ENCODE data around the gene HDAC3.

DNA sequence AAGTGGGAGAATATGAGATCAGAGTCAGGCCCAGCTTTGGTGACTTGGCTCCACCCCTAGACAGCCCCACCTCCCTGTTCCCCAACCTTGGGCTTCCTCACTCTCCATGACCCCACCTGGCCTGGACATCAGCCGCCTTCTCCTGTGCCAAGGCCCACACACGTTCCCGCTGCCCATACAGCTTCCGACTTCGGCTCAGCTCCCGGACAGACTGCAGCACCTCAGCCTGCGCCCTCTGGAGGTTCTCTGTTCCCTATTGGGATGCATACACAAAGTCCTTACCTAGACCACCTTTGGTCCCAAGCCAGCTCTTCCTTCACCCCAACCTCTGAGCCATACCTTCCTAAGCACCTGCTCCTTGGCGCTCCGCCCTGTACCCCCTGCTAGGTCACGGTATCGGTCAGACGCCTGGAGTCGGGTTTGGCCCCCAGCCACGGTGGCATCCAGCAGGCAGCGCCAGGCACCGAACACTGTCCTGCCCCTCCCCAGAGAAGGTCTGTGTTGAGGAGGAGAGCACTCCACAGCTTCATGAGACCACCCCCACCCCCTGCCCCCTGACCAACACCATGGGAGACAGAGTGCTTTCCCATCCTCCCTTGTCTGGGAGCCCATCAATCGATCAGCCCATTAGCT, 12.5 kb upstream of the HDAC3 start:
- TF ChIP-seq, protein P1, sequence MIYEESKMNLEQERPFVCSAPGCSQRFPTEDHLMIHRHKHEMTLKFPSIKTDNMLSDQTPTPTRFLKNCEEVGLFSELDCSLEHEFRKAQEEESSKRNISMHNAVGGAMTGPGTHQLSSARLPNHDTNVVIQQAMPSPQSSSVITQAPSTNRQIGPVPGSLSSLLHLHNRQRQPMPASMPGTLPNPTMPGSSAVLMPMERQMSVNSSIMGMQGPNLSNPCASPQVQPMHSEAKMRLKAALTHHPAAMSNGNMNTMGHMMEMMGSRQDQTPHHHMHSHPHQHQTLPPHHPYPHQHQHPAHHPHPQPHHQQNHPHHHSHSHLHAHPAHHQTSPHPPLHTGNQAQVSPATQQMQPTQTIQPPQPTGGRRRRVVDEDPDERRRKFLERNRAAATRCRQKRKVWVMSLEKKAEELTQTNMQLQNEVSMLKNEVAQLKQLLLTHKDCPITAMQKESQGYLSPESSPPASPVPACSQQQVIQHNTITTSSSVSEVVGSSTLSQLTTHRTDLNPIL (CRISPR knock-in tag; IDR thresholded peaks at IDR 0.05; ENCODE audit: low read depth), result no peak
- TF ChIP-seq, protein P2, sequence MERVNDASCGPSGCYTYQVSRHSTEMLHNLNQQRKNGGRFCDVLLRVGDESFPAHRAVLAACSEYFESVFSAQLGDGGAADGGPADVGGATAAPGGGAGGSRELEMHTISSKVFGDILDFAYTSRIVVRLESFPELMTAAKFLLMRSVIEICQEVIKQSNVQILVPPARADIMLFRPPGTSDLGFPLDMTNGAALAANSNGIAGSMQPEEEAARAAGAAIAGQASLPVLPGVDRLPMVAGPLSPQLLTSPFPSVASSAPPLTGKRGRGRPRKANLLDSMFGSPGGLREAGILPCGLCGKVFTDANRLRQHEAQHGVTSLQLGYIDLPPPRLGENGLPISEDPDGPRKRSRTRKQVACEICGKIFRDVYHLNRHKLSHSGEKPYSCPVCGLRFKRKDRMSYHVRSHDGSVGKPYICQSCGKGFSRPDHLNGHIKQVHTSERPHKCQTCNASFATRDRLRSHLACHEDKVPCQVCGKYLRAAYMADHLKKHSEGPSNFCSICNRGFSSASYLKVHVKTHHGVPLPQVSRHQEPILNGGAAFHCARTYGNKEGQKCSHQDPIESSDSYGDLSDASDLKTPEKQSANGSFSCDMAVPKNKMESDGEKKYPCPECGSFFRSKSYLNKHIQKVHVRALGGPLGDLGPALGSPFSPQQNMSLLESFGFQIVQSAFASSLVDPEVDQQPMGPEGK (CRISPR knock-in tag; IDR thresholded peaks at IDR 0.05; ENCODE audit: borderline replicate concordance), result no peak
- no peak for TF ChIP-seq PPARA (CRISPR knock-in tag; IDR thresholded peaks at IDR 0.05; ENCODE audit: borderline replicate concordance)
